Small intestine (tissue), 7 donors: ENCODE measurements around the gene METTL9. TPM values are rescaled to one million over a fixed set of nuclear protein-coding genes. Genes with fewer than 3 reads are reported as not detected.

Experiments used
- DNase-seq, 2 donors: peaks; one replicate each; pipeline versions ENCODE4 v3.0.0 to v3.0.0-alpha.2; 2013
- FAIRE-seq: peaks from 2 replicates; lab custom pipeline; 2012; peaks lifted over from hg19 to GRCh38; lab: Jason Lieb, UNC
- H3K27ac ChIP-seq, 3 donors: one replicate each; pipeline ENCODE4 v1.5.1; 2013; ENCODE audit warnings: low read length in 2 of 3, mild to moderate bottlenecking in 2 of 3, control low read depth in 1 of 3, inconsistent platforms in 1 of 3, low read depth in 1 of 3, moderate library complexity in 1 of 3
- H3K27me3 ChIP-seq, 3 donors: one replicate each; pipeline ENCODE4 v1.6.1; 2013; ENCODE audit warnings: low read length in 3 of 3, inconsistent platforms in 1 of 3; ENCODE audit not compliant: control insufficient read depth in 3 of 3, insufficient read depth in 3 of 3
- H3K36me3 ChIP-seq, 3 donors: one replicate each; pipeline ENCODE4 v1.6.1; 2013; ENCODE audit warnings: low read length in 3 of 3, inconsistent platforms in 1 of 3, low read depth in 1 of 3, mild to moderate bottlenecking in 1 of 3, moderate library complexity in 1 of 3; ENCODE audit not compliant: control insufficient read depth in 3 of 3, insufficient read depth in 2 of 3
- H3K4me1 ChIP-seq, 3 donors: one replicate each; pipeline ENCODE4 v1.6.1; 2013; ENCODE audit warnings: low read length in 2 of 3, inconsistent platforms in 1 of 3, low read depth in 1 of 3, mild to moderate bottlenecking in 1 of 3, moderate library complexity in 1 of 3; ENCODE audit not compliant: control insufficient read depth in 3 of 3, insufficient read depth in 2 of 3
- H3K4me3 ChIP-seq, 3 donors: one replicate each; pipeline ENCODE4 v1.5.1; 2013; ENCODE audit warnings: low read length in 3 of 3, control low read depth in 1 of 3, inconsistent platforms in 1 of 3, low read depth in 1 of 3, mild to moderate bottlenecking in 1 of 3, moderate library complexity in 1 of 3
- H3K9me3 ChIP-seq, 2 donors: one replicate each; pipeline ENCODE4 v1.6.1; 2013; ENCODE audit warnings: low read depth in 1 of 2, low read length in 1 of 2; ENCODE audit not compliant: control insufficient read depth in 2 of 2, insufficient read depth in 1 of 2
- WGBS, 3 donors: extraction: QIAGEN DNeasy Blood & Tissue Kit; methylation state at CpG; one replicate each; pipeline ENCODE4 v1.1.7; 2013; 5-methylcytosine and 5-hydroxymethylcytosine counted together
- polyA plus RNA-seq, 4 donors: library from polyadenylated mRNA; stranded (reverse) in 3 of 4; unstranded in 1 of 4; fragments of 200-250 nt in 3 of 4; fragments of 120-200 nt in 1 of 4; gene quantifications; one replicate each; pipeline versions ENCODE4 v1.2.1 to v1.2.3, GENCODE V29; 2013
- donor health status: healthy with polysubstance abuse.
- donor health status: control.
- donor health status: control.
- donor health status: Bipolar disorder and iron deficiency.
- donor health status: healthy.

Gene METTL9
- polyA plus RNA-seq, 4 donors, result 38.7 to 171 (median 61.0) TPM

DNA sequence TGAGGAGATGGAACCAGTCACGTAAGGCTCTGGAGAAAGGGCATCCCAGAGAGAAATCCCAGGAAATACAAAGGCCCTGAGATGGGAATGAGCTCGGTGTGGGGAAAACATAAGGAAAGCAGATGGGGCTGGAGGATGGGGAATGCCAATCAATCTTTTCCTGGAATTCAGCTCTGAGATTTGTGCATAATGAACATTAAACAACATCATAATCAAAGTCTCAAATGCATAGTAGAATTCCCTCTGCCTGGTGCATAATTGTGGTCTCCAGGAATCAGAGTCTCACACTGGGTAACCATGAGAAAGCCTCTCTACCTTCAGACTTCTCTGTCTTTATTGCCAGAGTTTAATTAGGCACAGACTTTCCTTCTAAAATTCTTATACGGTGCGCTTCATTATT lies 95.2 kb downstream of the METTL9 start:
- no peak for FAIRE-seq
- 86 to 97% (median 91%) methylated on average over 4 of the region's 4 CpGs for WGBS, 3 donors
- no peaks in the 10 kb centered on the region for H3K9me3 ChIP-seq
- H3K4me3 ChIP-seq, result no peak overlapping the region
- no peaks in the 10 kb centered on the region for H3K27me3 ChIP-seq
- DNase-seq, result no peak
- H3K4me1 ChIP-seq, result no peaks in the 10 kb centered on the region
- H3K27ac ChIP-seq, result no peak overlapping the region
- no peaks in the 10 kb centered on the region for H3K36me3 ChIP-seq

DNA sequence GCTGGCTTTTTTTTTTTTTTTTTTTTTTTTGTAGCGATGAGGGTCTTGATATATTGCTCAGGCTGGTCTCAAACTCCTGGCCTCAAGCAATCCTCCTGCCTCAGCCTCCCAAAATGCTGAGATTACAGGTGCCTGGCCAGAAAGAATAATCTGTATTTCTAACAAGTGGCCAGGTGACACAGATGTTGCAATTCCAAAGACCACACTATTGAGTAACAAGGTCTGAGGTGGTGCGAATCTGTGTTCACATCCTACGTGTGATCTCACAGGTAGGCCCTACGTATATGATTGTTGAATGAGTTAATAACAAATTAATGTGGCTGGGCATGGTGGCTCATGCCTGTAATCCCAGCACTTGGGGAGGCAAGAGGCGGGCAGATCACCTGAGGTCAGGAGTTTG lies 97.7 kb downstream of the METTL9 start:
- Histone ChIP-seq H3K9me3 (peaks cover 0 to 5% of the 10 kb centered on the region in 2 donors), H3K27me3 (no peaks in the 10 kb centered on the region), H3K36me3 (no peaks in the 10 kb centered on the region), H3K27ac (no peak overlapping the region), H3K4me1 (no peaks in the 10 kb centered on the region), H3K4me3 (no peak overlapping the region)
- 88 to 91% (median 89%) methylated on average over 5 of the region's 5 CpGs for WGBS, 3 donors
- FAIRE-seq (no peak), DNase-seq (no peak)

DNA sequence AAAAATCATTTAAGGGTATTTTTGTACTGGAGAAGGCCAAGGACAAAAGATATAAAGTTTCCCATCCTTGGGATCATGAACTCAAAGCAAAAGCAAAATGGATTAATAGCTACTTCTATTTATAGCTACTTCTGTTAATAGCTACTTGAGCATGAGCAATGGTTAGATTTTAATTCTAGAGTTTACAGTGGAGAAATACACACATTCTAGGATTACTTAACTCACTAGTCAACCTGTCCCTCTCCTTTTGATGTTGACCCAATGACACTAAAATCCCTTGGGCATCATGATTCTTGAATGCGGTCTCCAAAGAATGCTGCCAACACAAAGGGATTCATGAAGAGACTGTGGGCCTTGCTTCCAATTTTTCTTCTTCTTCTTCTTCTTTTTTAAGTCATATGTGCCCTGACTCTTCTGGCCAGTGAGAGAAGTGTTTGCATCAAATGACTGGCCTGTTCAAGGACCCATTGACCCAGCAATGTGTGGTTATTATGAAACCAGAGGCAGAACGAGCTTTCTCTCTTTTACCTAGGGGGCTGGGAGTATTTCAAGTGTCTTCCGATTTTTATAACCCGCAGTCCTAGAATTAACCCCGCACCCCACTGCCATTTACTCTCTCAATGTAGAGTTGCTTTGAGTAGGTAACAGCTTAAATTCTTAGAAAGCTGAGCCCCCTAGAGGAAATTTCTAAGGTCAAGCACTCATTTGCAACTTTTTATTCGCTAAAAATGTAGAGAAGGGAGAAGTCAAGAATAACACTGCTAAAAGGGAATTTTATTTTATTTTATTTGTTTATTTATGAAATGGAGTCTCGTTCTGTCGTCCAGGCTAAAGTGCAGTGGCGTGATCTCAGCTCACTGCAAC lies 99.0 kb downstream of the METTL9 start:
- DNase-seq (no peak), FAIRE-seq (no peak)
- H3K36me3 ChIP-seq, result no peaks in the 10 kb centered on the region
- H3K9me3 ChIP-seq, result peaks cover 0 to 5% of the 10 kb centered on the region in 2 donors
- no peaks in the 10 kb centered on the region for H3K27me3 ChIP-seq
- H3K4me3 ChIP-seq, result no peak overlapping the region
- WGBS, 3 donors, result 72 to 87% (median 75%) methylated on average over 9 of the region's 9 CpGs
- H3K27ac ChIP-seq, result no peak overlapping the region
- H3K4me1 ChIP-seq, result no peaks in the 10 kb centered on the region

DNA sequence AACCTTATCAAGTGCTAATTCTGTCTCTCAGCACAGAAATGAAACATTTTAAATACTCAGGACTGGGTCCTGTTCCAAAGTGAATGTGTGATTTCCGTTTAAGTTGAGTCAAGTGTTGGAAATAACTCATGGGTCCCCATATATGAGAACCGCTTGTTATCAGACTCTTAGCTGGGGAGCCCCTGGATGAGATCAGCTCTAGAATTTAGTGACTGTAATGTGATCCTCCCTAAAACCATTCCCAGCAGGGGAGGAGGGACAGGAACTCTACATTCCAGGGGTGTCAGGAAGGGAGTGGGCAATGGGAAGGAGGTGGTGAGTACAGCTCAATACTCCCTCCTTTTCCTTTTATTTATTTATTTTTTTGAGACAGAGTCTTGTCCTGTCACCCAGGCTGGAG lies 101.9 kb downstream of the METTL9 start:
- no peaks in the 10 kb centered on the region for H3K36me3 ChIP-seq
- no peaks in the 10 kb centered on the region for H3K27me3 ChIP-seq
- H3K4me1 ChIP-seq, result no peaks in the 10 kb centered on the region
- H3K4me3 ChIP-seq, result no peak overlapping the region
- WGBS, 3 donors, result 27 to 75% (median 40%) methylated on average over 2 of the region's 2 CpGs
- FAIRE-seq (no peak), DNase-seq (no peak)
- no peak overlapping the region for H3K27ac ChIP-seq
- peaks cover 0 to 5% of the 10 kb centered on the region in 2 donors for H3K9me3 ChIP-seq

DNA sequence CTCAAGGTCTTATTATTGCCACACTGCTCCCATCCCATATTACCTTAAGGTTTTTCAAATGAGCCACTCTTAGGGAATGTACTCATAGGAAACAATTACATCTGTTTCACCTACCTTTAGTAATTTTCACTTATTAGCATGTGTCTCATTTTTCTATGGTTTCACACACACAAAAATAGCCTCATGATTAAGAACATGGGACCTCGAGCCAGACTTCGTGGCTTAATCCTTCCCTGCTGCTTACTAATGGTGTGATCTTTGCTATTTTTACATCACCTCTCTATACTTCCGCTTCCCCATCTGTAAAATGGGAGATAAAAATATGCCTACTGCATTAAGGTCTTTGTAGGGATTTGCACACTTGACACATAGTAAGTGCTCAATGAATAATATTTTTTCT lies 102.9 kb downstream of the METTL9 start:
- H3K4me1 ChIP-seq, result no peaks in the 10 kb centered on the region
- H3K36me3 ChIP-seq, result no peaks in the 10 kb centered on the region
- peaks cover 0 to 5% of the 10 kb centered on the region in 2 donors for H3K9me3 ChIP-seq
- no peak overlapping the region for H3K4me3 ChIP-seq
- DNase-seq (no peak), FAIRE-seq (no peak)
- H3K27ac ChIP-seq, result no peak overlapping the region
- WGBS, 3 donors, result 71 to 86% (median 77%) methylated on average over 3 of the region's 3 CpGs
- no peaks in the 10 kb centered on the region for H3K27me3 ChIP-seq

DNA sequence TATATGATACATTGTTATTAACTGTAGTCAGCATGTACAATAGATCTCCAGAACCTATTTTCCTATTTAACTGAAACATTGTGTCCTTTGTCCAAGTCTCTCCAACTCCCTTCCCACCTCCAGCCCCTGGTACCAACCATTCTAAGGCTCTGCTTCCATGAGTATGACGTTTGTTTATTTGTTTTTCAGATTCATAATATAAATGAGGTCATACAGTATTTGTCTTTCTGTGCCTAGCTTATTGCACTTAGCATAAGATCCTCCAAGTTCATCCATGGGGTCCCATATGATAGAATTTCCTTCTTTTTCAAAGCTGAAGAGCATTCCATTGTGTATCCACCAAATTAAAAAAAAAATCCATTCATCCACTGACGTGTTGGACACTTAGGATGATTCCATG lies 103.8 kb downstream of the METTL9 start:
- Histone ChIP-seq H3K4me1 (no peaks in the 10 kb centered on the region), H3K27ac (no peak overlapping the region), H3K4me3 (no peak overlapping the region), H3K36me3 (no peaks in the 10 kb centered on the region), H3K9me3 (peaks cover 0 to 5% of the 10 kb centered on the region in 2 donors), H3K27me3 (no peaks in the 10 kb centered on the region)
- FAIRE-seq (no peak), DNase-seq (no peak)
- WGBS, 3 donors, result 29 to 52% (median 33%) methylated on average over 2 of the region's 2 CpGs

DNA sequence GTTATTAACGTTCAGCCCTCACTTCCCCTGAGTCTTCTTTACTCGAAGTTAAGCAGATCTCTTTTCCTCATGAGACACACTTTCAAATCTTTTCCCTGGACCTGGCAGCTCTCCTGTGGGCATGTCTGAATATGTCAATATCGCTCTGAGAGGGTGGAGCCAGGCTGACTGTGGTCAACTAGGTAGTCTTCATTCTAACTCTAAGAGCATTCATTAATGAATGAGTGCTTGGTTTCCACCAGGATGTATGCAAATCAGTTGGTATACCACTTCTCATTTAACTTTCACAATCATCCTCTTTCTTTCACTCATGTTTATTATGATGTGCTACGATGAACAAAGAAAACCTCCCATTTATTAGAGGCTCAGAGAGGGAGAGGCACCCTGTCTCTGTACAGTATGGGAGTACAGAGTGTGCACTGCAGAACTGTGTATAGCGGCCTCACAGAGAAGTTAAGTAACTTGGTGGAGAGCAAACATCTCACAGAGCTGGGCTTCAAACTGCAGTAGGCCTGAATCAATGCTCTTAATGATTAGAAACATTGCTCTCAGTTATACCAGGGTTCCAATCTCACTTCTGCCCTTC lies 104.3 kb downstream of the METTL9 start:
- Histone ChIP-seq H3K27ac (no peak overlapping the region), H3K36me3 (no peaks in the 10 kb centered on the region), H3K4me1 (no peaks in the 10 kb centered on the region), H3K9me3 (peaks cover 0 to 5% of the 10 kb centered on the region in 2 donors), H3K27me3 (no peaks in the 10 kb centered on the region), H3K4me3 (no peak overlapping the region)
- FAIRE-seq, result no peak
- DNase-seq, result no peak
- 65 to 71% (median 68%) methylated on average over 5 of the region's 5 CpGs for WGBS, 3 donors

DNA sequence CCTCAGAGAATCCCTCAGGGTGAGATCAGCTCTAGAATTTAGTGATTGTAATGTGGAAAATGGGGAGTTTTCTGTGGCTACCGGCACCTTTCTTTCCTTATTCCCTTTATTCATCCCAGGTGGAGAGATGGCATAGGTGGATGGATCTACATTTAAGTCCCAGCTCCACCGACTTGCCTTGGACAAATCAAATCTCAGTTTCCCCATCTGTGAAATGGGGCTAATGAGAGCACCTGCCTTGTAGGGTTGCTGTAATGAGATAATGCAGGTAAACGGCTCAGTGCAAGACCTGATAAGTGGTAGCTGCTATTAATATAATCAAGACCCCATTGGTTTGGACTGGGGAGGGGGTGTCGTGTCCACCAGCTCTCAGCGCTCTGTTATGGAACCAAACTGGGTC lies 104.9 kb downstream of the METTL9 start:
- no peak for FAIRE-seq
- H3K4me3 ChIP-seq, result no peak overlapping the region
- no peaks in the 10 kb centered on the region for H3K4me1 ChIP-seq
- peaks cover 0 to 5% of the 10 kb centered on the region in 2 donors for H3K9me3 ChIP-seq
- no peak for DNase-seq
- H3K27me3 ChIP-seq, result no peaks in the 10 kb centered on the region
- no peaks in the 10 kb centered on the region for H3K36me3 ChIP-seq
- 78 to 88% (median 83%) methylated on average over 5 of the region's 5 CpGs for WGBS, 3 donors
- no peak overlapping the region for H3K27ac ChIP-seq
